Ovary (tissue), 9 donors: ENCODE data around the gene ZNF277. TPM values are rescaled to one million over a fixed set of nuclear protein-coding genes. Genes with fewer than 3 reads are reported as not detected.

Experiments
- DNase-seq, 5 donors: peaks; one replicate each; pipeline ENCODE4 v3.0.0-alpha.2; 2019 to 2020
- H3K27ac ChIP-seq, 2 donors: fragments of 200-600 bp; one replicate each; pipeline versions ENCODE4 v1.5.1 to v1.8.0; 2019 to 2022
- H3K27me3 ChIP-seq: fragments of 200-600 bp; one replicate; pipeline ENCODE4 v1.8.0; 2022
- H3K36me3 ChIP-seq: fragments of 200-600 bp; sonication (generic); one replicate; pipeline ENCODE4 v1.5.1; 2019
- H3K4me1 ChIP-seq: one replicate; pipeline ENCODE4 v1.8.1; 2013; ENCODE audit warnings: mild to moderate bottlenecking, moderate library complexity; ENCODE audit not compliant: insufficient read depth
- H3K4me3 ChIP-seq: fragments of 200-600 bp; sonication (generic); one replicate; pipeline ENCODE4 v1.5.1; 2017
- H3K9me3 ChIP-seq, 2 donors: fragments of 200-600 bp in 1 of 2; sonication (generic) in 1 of 2; one replicate each; pipeline versions ENCODE4 v1.5.1 to v1.8.1; 2013 to 2019; ENCODE audit warnings: mild to moderate bottlenecking in 1 of 2, moderate library complexity in 1 of 2
- EP300 ChIP-seq: sonication (generic); formaldehyde crosslinking; IDR thresholded peaks from one replicate; pipeline ENCODE4 v1.6.1; 2017; ENCODE audit warnings: antibody characterized with exemption
- POLR2A ChIP-seq: fragments of 450-650 bp; IDR thresholded peaks from one replicate; pipeline ENCODE4 v1.6.1; 2017; ENCODE audit warnings: antibody characterized with exemption, mild to moderate bottlenecking, moderate library complexity
- WGBS, 3 donors: extraction: QIAGEN DNeasy Blood & Tissue Kit in 1 of 3; methylation state at CpG; one replicate each; pipeline versions ENCODE4 v1.1.5 to v1.1.7; 2013 to 2017; 5-methylcytosine and 5-hydroxymethylcytosine counted together
- intact Hi-C, 4 donors: fragments of 100-400 bp; cut with DNase I; formaldehyde crosslinking; loops; one replicate each; pipeline versions ENCODE4 v1.11.0 to v1.15.1; 2022 to 2023
- polyA plus RNA-seq, 2 donors: library from polyadenylated mRNA; stranded (reverse); fragments of 200-250 nt in 1 of 2; fragments of 350-450 nt in 1 of 2; fragmentation: Illumina TruSeq in 1 of 2; extraction: RNeasy Lipid Tissue Mini Kit (QIAGEN cat#74804) in 1 of 2; gene quantifications; one replicate each; pipeline ENCODE4 v1.2.3, GENCODE V29; 2013 to 2014
- total RNA-seq, 7 donors: library from RNA; depleted of rRNA in 2 of 7; stranded (reverse); fragments of >200 nt in 2 of 7; fragmentation: NEBNext Ultra II Directional in 3 of 7; extraction: Animal tissue kit (Norgen Biotek cat#: 25700) in 3 of 7; gene quantifications; one replicate each; pipeline versions ENCODE4 v1.1.0 to v1.2.4, GENCODE V29; 2016 to 2023
- TF ChIP-seq, protein P1 (sequence below), 3 donors: fragments of 450-650 bp in 2 of 3; fragments of 200-600 bp in 1 of 3; IDR thresholded peaks; one replicate each; pipeline versions ENCODE4 v1.5.1 to v1.8.0; 2016 to 2022; ENCODE audit warnings: antibody characterized with exemption in 3 of 3, mild to moderate bottlenecking in 1 of 3
- donor health status: DM: no; HTN: no; CAD: no; lungs with moderate emphysema.
- donor health status: DM: no; HTN: no; CAD: no.
- donor health status: Bipolar disorder and iron deficiency.
- donor health status: DM: yes; HTN: yes; CAD: no.
- donor health status: DM: no; HTN: no; CAD: no.
- donor health status: DM: yes; HTN: yes; CAD: no.

ZNF277 gene
- total and polyA plus RNA-seq, 9 donors, result 16.4 to 27.3 (median 21.2) TPM

DNA sequence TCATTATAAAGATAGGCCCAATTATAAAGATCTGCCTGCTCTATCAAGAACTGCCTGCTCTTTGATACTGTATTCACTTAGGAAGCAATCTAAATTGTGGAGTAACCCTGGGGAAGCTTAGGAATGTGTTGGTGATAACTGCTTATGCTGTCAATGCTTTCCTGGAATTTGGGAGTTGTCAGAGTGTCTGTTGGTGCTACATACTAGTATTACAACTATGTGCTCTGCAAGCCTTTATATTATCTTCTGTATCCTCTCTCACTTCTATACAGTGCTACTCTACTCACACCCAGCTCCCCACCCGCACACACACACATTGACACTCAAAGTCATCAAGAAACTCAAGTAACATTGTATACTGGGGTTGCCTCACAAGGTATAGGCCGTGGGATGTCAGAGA lies 6.1 kb downstream of the ZNF277 start:
- intact Hi-C loops, result no loop called here
- H3K9me3 ChIP-seq, result no peaks in the 10 kb centered on the region
- DNase-seq, result no peak
- no peaks in the 10 kb centered on the region for H3K27me3 ChIP-seq
- no peaks in the 10 kb centered on the region for H3K36me3 ChIP-seq
- 97% methylated on average over 2 of the region's 2 CpGs for WGBS, 3 donors
- H3K27ac ChIP-seq, result no peak overlapping the region
- peaks cover 8% of the 10 kb centered on the region for H3K4me1 ChIP-seq
- TF ChIP-seq POLR2A (no peak), EP300 (no peak)
- TF ChIP-seq, protein P1, sequence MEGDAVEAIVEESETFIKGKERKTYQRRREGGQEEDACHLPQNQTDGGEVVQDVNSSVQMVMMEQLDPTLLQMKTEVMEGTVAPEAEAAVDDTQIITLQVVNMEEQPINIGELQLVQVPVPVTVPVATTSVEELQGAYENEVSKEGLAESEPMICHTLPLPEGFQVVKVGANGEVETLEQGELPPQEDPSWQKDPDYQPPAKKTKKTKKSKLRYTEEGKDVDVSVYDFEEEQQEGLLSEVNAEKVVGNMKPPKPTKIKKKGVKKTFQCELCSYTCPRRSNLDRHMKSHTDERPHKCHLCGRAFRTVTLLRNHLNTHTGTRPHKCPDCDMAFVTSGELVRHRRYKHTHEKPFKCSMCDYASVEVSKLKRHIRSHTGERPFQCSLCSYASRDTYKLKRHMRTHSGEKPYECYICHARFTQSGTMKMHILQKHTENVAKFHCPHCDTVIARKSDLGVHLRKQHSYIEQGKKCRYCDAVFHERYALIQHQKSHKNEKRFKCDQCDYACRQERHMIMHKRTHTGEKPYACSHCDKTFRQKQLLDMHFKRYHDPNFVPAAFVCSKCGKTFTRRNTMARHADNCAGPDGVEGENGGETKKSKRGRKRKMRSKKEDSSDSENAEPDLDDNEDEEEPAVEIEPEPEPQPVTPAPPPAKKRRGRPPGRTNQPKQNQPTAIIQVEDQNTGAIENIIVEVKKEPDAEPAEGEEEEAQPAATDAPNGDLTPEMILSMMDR (IDR thresholded peaks at IDR 0.05), result no peak
- no peak overlapping the region for H3K4me3 ChIP-seq

DNA sequence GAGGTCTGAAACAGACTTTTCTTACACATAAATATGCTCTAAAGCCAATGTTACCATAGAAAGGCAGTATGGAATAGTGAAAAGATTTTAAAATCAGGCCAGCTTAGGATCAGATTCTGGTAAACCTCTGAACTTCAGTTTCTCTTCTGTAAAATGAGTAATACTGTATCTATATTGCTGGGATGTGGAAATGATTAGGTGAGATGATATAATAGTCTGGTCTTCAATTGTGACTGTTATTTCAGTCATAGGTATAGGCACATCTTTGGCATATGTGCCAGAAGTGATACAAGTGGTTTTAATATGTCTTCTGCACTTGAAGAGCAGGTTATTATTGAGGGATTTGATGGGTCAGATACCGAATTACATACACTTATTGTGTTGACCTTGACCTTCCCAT lies 7.2 kb downstream of the ZNF277 start:
- no peak for DNase-seq
- Histone ChIP-seq H3K9me3 (no peaks in the 10 kb centered on the region), H3K4me3 (no peak overlapping the region), H3K27me3 (no peaks in the 10 kb centered on the region), H3K27ac (no peak overlapping the region), H3K4me1 (peaks cover 8% of the 10 kb centered on the region), H3K36me3 (no peaks in the 10 kb centered on the region)
- 83 to 88% (median 85%) methylated on average over 1 of the region's 1 CpG for WGBS, 3 donors
- intact Hi-C loops, result no loop called here
- TF ChIP-seq EP300, result no peak
- TF ChIP-seq POLR2A, result no peak
- TF ChIP-seq, protein P1 (IDR thresholded peaks at IDR 0.05), result no peak

DNA sequence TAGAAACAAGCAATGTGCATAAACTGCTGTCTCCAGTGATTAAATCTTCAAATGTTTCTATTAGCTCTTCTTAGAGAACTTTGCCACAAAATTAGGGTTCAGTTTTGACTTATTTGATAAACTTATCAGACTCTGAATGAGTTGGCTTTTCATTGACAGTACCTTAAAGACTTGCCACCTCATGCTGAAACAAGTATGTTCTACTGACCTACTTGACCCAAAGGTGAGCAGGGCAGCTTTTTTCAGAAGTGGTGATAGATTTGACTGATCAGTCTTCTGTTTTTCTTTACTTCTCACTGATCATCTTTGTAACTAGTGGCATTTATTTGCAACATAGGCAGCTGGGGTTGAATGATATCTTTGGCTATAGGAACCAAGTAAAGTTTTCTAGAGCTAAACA lies 7.8 kb downstream of the ZNF277 start:
- H3K27me3 ChIP-seq, result no peaks in the 10 kb centered on the region
- no peaks in the 10 kb centered on the region for H3K9me3 ChIP-seq
- no peak for DNase-seq
- intact Hi-C loops, result no loop called here
- TF ChIP-seq, protein P1 (IDR thresholded peaks at IDR 0.05), result no peak
- no peak for TF ChIP-seq POLR2A
- no peaks in the 10 kb centered on the region for H3K36me3 ChIP-seq
- H3K4me3 ChIP-seq, result no peak overlapping the region
- H3K4me1 ChIP-seq, result peaks cover 8% of the 10 kb centered on the region
- H3K27ac ChIP-seq, result no peak overlapping the region

DNA sequence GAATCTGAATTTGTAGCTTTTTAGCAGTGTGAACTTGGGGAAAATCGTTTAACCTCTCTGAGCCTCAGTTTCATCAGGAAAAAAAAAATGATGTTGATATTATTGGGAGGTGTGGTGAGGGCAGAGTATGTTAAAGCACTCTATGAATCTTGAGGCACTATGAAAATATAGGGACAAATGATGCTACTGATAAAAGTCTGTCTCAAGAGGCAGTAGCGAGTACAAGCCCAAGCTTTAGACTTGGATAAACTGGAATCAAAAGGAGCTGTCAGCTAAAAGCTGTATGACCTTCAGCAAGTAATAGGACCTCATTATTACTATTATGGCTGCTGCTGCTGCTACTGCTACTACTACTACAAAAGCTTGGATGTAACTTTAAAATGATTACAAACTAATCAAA lies 8.4 kb downstream of the ZNF277 start:
- DNase-seq, result no peak
- Histone ChIP-seq H3K27ac (no peak overlapping the region), H3K4me3 (no peak overlapping the region), H3K27me3 (no peaks in the 10 kb centered on the region), H3K4me1 (peaks cover 8% of the 10 kb centered on the region), H3K9me3 (no peaks in the 10 kb centered on the region), H3K36me3 (no peaks in the 10 kb centered on the region)
- intact Hi-C loops, result no loop called here
- 84 to 94% (median 85%) methylated on average over 2 of the region's 2 CpGs for WGBS, 3 donors
- TF ChIP-seq, protein P1 (IDR thresholded peaks at IDR 0.05), result no peak
- TF ChIP-seq POLR2A (no peak), EP300 (no peak)

DNA sequence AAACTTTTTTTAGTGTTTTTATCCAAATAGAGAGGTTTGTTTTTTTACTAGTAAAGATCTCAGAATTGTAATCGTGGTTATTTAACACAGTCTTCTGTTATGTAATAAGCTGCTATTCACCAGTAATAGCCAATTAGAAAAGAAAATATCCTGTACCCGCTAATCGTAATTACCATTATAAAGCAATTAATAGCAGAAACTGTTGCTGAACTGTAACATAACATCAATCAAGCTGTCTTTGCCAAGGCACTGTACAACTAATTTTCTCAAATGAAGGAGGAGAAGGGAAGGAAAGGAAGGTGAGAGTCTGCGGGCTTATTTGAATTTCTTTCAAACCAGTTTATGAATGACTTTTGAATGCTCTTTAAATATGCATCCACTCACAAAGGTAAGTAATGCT lies 9.3 kb downstream of the ZNF277 start:
- intact Hi-C loops, result no loop called here
- WGBS, 3 donors, result 31 to 46% (median 39%) methylated on average over 4 of the region's 4 CpGs
- no peak for DNase-seq
- no peaks in the 10 kb centered on the region for H3K9me3 ChIP-seq
- H3K36me3 ChIP-seq, result no peaks in the 10 kb centered on the region
- H3K4me1 ChIP-seq, result peaks cover 8% of the 10 kb centered on the region
- no peaks in the 10 kb centered on the region for H3K27me3 ChIP-seq
- no peak overlapping the region for H3K4me3 ChIP-seq
- TF ChIP-seq POLR2A, result no peak
- TF ChIP-seq, protein P1 (IDR thresholded peaks at IDR 0.05), result no peak
- no peak for TF ChIP-seq EP300
- H3K27ac ChIP-seq, result no peak overlapping the region
